Endothelial cell of umbilical vein (primary cell): ENCODE measurements around the gene AKAP5.

Experiments
- CTCF ChIP-seq, 2 donors: IDR thresholded peaks; 1 replicate in 1 of 2; 2 replicates in 1 of 2; pipeline ENCODE4 v1.5.1; 2011; ENCODE audit warnings: low read length in 2 of 2, mild to moderate bottlenecking in 2 of 2, moderate library complexity in 2 of 2, control low read depth in 1 of 2, inconsistent platforms in 1 of 2, low read depth in 1 of 2; ENCODE audit not compliant: insufficient read depth in 1 of 2; ENCODE audit errors: extremely low read depth in 1 of 2
- EZH2 ChIP-seq: IDR thresholded peaks from 2 replicates; pipeline ENCODE4 v1.6.1; 2012; ENCODE audit warnings: borderline replicate concordance, low read depth, mild to moderate bottlenecking, moderate library complexity, low read length, inconsistent platforms; ENCODE audit not compliant: severe bottlenecking
- FOS ChIP-seq: IDR thresholded peaks from 2 replicates; pipeline ENCODE4 v1.6.1; 2011; ENCODE audit warnings: mild to moderate bottlenecking, low read length, moderate library complexity, borderline replicate concordance; ENCODE audit not compliant: insufficient read depth
- GATA2 ChIP-seq: IDR thresholded peaks from 2 replicates; pipeline ENCODE4 v1.7.0; 2011; ENCODE audit warnings: low read depth, mild to moderate bottlenecking, moderate library complexity, mixed read lengths, low read length; ENCODE audit not compliant: insufficient read length, insufficient read depth
- JUN ChIP-seq: IDR thresholded peaks from 2 replicates; pipeline ENCODE4 v1.6.1; 2011; ENCODE audit warnings: borderline replicate concordance, low read depth; ENCODE audit not compliant: insufficient read length, insufficient read depth
- MYC ChIP-seq: IDR thresholded peaks from one replicate; pipeline ENCODE4 v1.6.1; 2011; ENCODE audit warnings: mild to moderate bottlenecking, low read depth, low read length
- POLR2A ChIP-seq: IDR thresholded peaks from 2 replicates; pipeline ENCODE4 v1.6.1; 2012; ENCODE audit warnings: low read depth, mild to moderate bottlenecking, control low read depth, low read length
- POLR2AphosphoS5 ChIP-seq: IDR thresholded peaks from 2 replicates; pipeline ENCODE4 v1.6.1; 2012; ENCODE audit warnings: low read depth, mild to moderate bottlenecking, control low read depth, low read length, moderate library complexity; ENCODE audit not compliant: insufficient read depth
- TF ChIP-seq, protein P1 (sequence below): IDR thresholded peaks from 2 replicates; pipeline ENCODE4 v1.6.1; 2011; ENCODE audit not compliant: insufficient read depth, insufficient read length

- TF ChIP-seq CTCF (IDR thresholded peaks at IDR 0.05; ENCODE audit: extremely low read depth in 1 of 2, insufficient read depth in 1 of 2, low read depth in 1 of 2, low read length in 2 of 2) (no peak), EZH2 (no peak), POLR2A (no peak), POLR2AphosphoS5 (no peak), FOS (no peak), JUN (no peak), GATA2 (no peak), MYC (no peak)
- TF ChIP-seq, protein P1, sequence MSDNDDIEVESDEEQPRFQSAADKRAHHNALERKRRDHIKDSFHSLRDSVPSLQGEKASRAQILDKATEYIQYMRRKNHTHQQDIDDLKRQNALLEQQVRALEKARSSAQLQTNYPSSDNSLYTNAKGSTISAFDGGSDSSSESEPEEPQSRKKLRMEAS = no peak
Measured at GRCh38 chr14:64475585-64476273, 10.4 kb downstream of the AKAP5 start.
